ENCODE measurements around the gene MSX1.

The MSX1 gene

GRCh38 chr4:4847011-4847410 lies 12.5 kb upstream of the MSX1 start:
- POLR2A ChIA-PET: no interaction called here
- no peak for TF ChIP-seq CTCF (IDR thresholded peaks at IDR 0.05; ENCODE audit: control extremely low read depth, extremely low read depth, low read depth, missing control alignments)
- no peak for DNase-seq (ENCODE audit: extremely low spot score)
- CTCF ChIA-PET: no interaction called here

- no peak for TF ChIP-seq CTCF (IDR thresholded peaks at IDR 0.05; ENCODE audit: control extremely low read depth, extremely low read depth, low read depth, missing control alignments)
- ChIA-PET POLR2A (no interaction called here), CTCF (no interaction called here)
- no peak for DNase-seq (ENCODE audit: extremely low spot score)
These were observed 10.9 kb upstream of the MSX1 start for GRCh38 chr4:4848540-4848939.

- TF ChIP-seq CTCF (IDR thresholded peaks at IDR 0.05; ENCODE audit: control extremely low read depth, extremely low read depth, low read depth, missing control alignments): no peak
- ChIA-PET POLR2A (no interaction called here), CTCF (no interaction called here)
- DNase-seq (ENCODE audit: extremely low spot score): no peak
These were observed 10.4 kb upstream of the MSX1 start for GRCh38 chr4:4849106-4849505.

GRCh38 chr4:4849524-4850193 lies 9.8 kb upstream of the MSX1 start:
- DNase-seq (ENCODE audit: extremely low spot score): no peak
- CTCF ChIA-PET: no interaction called here
- TF ChIP-seq CTCF (IDR thresholded peaks at IDR 0.05; ENCODE audit: control extremely low read depth, extremely low read depth, low read depth, missing control alignments): no peak
- POLR2A ChIA-PET: no interaction called here

GRCh38 chr4:4851081-4851480 lies 8.4 kb upstream of the MSX1 start:
- TF ChIP-seq CTCF (IDR thresholded peaks at IDR 0.05; ENCODE audit: control extremely low read depth, extremely low read depth, low read depth, missing control alignments): no peak
- CTCF ChIA-PET: no interaction called here
- POLR2A ChIA-PET: no interaction called here
- no peak for DNase-seq (ENCODE audit: extremely low spot score)

GRCh38 chr4:4851906-4852305 lies 7.6 kb upstream of the MSX1 start:
- ChIA-PET POLR2A (no interaction called here), CTCF (no interaction called here)
- TF ChIP-seq CTCF (IDR thresholded peaks at IDR 0.05; ENCODE audit: control extremely low read depth, extremely low read depth, low read depth, missing control alignments): no peak

More at GRCh38 chr4:4851906-4852305, 7.6 kb upstream of the MSX1 start:
- DNase-seq (ENCODE audit: extremely low spot score): no peak

Data from GM10248 (cell line).